ENCODE results near the gene ZC3H4. TPM values are rescaled to one million over a fixed set of nuclear protein-coding genes. Genes with fewer than 3 reads are reported as not detected.

The ZC3H4 gene
- total RNA-seq, 1 donor from 2014 or later: 94.7 TPM

DNA sequence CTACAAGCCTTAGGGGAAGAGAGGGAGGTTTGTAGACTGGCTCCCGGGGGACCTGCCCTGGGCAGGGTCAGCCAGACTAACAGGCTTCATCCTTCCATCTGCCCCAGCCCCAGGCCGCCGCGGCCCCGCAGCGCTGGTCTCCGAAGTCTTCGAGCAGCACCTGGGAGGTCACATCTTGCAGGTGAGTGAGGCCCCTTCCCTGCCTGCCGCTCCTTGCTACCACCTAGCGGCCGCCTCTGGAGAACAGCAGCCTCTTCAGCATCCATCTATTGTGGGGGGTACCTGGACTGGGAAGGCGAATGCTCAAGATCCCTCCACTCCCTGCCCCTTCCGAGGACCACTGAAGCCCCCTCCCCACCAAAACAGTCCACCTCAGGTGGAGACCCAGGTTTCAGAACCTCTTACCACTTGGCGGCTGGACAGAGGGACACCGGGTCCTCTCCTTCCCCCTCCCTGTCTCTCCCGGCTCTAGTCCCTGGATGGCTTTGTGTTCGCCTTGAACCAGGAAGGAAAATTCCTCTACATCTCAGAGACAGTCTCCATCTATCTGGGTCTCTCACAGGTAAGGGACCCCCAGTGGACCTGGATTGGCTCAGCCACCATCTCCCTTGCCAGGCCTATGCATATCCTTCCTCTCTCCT is 81.3 kb downstream of the ZC3H4 start:
- no peak overlapping the region for H3K4me3 Mint-ChIP-seq (ENCODE audit: low read depth)

DNA sequence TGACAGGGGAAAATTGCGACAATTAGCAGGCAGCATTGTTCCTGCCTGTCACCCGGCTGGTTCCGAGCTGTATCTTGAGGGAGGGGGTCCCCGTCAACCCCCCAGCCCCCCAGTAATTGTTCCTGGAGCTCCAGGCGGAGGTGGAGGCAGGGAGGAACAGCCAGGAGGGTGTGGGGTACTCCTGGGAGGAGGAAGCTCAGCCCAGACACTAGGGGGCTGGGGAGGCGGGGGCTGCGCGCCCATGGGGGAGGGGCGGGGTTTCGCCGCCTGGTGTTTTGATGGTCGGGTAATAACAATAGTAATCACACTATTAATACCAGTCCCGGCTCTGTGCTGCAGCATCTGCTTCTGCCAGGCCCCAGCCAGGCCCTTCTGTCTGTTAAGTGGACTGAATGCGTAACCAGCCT is 85.4 kb downstream of the ZC3H4 start:
- H3K4me3 Mint-ChIP-seq (ENCODE audit: low read depth): no peak overlapping the region
- no peaks in the 10 kb centered on the region for H3K36me3 Mint-ChIP-seq (ENCODE audit: insufficient read depth)

More for the DNA sequence above, 81.3 kb downstream of the ZC3H4 start:
- peak; percentile 68 for DNase-seq (ENCODE audit: low spot score, unreplicated experiment)
- Mint-ChIP-seq H3K4me1 (ENCODE audit: low read depth) (peaks cover 14% of the 10 kb centered on the region), H3K27me3 (peaks cover 29% of the 10 kb centered on the region), H3K36me3 (ENCODE audit: insufficient read depth) (no peaks in the 10 kb centered on the region), H3K27ac (no peak overlapping the region), H3K9me3 (ENCODE audit: low read depth) (no peaks in the 10 kb centered on the region)
- TF ChIP-seq, protein P1, sequence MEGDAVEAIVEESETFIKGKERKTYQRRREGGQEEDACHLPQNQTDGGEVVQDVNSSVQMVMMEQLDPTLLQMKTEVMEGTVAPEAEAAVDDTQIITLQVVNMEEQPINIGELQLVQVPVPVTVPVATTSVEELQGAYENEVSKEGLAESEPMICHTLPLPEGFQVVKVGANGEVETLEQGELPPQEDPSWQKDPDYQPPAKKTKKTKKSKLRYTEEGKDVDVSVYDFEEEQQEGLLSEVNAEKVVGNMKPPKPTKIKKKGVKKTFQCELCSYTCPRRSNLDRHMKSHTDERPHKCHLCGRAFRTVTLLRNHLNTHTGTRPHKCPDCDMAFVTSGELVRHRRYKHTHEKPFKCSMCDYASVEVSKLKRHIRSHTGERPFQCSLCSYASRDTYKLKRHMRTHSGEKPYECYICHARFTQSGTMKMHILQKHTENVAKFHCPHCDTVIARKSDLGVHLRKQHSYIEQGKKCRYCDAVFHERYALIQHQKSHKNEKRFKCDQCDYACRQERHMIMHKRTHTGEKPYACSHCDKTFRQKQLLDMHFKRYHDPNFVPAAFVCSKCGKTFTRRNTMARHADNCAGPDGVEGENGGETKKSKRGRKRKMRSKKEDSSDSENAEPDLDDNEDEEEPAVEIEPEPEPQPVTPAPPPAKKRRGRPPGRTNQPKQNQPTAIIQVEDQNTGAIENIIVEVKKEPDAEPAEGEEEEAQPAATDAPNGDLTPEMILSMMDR (IDR thresholded peaks at IDR 0.05; ENCODE audit: unreplicated experiment): peak; percentile 81

DNA sequence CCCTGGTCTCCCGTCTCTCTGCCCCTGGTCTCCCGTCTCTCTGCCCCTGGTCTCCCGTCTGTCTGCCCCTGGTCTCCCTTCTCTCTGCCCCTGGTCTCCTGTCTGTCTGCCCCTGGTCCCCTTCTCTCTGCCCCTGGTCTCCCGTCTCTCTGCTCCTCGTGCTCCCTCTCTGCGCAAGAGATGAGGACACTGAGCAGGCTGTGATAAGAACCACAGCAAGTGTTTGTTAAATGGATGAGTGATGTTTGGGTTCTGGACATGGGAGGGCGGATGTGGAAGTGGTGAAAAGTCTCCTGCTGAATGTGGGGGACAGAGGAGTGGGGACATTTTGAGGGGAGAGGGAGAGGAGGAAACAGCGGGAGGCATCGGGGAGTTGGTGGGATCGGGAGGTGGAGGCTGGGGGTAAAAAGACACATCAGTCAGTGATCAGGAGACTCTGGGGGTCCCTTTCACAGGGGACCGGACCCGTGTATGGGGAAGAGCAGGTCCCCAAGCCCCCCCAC is 85.9 kb downstream of the ZC3H4 start:
- Mint-ChIP-seq H3K4me3 (ENCODE audit: low read depth) (no peak overlapping the region), H3K9me3 (ENCODE audit: low read depth) (no peaks in the 10 kb centered on the region), H3K27ac (peak overlapping the region; percentile 46), H3K4me1 (ENCODE audit: low read depth) (peaks cover 6% of the 10 kb centered on the region), H3K27me3 (peaks cover 58% of the 10 kb centered on the region), H3K36me3 (ENCODE audit: insufficient read depth) (no peaks in the 10 kb centered on the region)
- DNase-seq (ENCODE audit: low spot score, unreplicated experiment): no peak
- TF ChIP-seq, protein P1 (IDR thresholded peaks at IDR 0.05; ENCODE audit: unreplicated experiment): no peak

More for the DNA sequence above, 85.4 kb downstream of the ZC3H4 start:
- H3K27me3 Mint-ChIP-seq: peaks cover 52% of the 10 kb centered on the region
- DNase-seq (ENCODE audit: low spot score, unreplicated experiment): no peak
- no peak overlapping the region for H3K27ac Mint-ChIP-seq
- TF ChIP-seq, protein P1 (IDR thresholded peaks at IDR 0.05; ENCODE audit: unreplicated experiment): no peak
- no peaks in the 10 kb centered on the region for H3K9me3 Mint-ChIP-seq (ENCODE audit: low read depth)
- H3K4me1 Mint-ChIP-seq (ENCODE audit: low read depth): peaks cover 3% of the 10 kb centered on the region

DNA sequence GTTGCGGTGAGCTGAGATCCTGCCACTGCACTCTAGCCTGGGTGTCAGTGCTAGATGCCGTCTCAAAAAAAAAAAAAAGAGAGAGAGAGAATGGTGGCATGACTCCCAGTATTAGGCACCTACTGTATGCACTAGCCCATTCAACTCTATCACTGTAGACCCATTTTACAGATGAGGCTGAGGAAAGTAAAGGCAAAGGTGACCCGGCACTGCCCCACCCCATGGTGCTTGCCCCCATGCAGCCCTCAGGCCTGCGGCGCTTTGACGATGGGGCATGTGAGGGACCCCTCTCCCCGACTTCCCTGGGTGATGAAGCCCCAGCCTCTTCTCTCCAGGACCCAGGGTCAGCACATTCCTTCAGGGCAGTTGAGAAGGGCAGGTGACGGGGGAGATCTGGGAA is 86.7 kb downstream of the ZC3H4 start:
- Mint-ChIP-seq H3K4me3 (ENCODE audit: low read depth) (no peak overlapping the region), H3K36me3 (ENCODE audit: insufficient read depth) (no peaks in the 10 kb centered on the region), H3K4me1 (ENCODE audit: low read depth) (peaks cover 6% of the 10 kb centered on the region), H3K9me3 (ENCODE audit: low read depth) (no peaks in the 10 kb centered on the region), H3K27ac (no peak overlapping the region), H3K27me3 (peaks cover 62% of the 10 kb centered on the region)
- DNase-seq (ENCODE audit: low spot score, unreplicated experiment): no peak
- TF ChIP-seq, protein P1 (IDR thresholded peaks at IDR 0.05; ENCODE audit: unreplicated experiment): no peak

DNA sequence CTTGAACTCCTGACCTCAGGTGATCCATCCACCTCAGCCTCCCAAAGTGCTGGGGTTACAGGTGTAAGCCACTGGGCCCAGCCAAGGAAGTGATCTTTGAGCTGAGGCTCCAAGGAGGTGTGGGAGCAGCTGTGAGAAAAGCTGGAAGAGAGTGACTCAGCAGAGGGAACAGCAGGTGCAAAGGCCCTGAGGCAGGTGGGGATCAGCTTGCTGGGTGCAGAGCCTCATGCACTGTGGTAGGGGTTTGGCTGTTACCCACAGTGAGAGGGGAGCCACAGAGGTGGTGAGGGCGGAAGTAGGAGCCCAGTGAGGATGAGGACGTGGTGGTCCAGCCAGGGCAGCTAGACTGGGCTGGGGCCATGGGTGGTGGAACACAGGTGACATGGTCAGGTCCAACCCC is 87.4 kb downstream of the ZC3H4 start:
- no peak for DNase-seq (ENCODE audit: low spot score, unreplicated experiment)
- Mint-ChIP-seq H3K27ac (no peak overlapping the region), H3K36me3 (ENCODE audit: insufficient read depth) (no peaks in the 10 kb centered on the region), H3K9me3 (ENCODE audit: low read depth) (no peaks in the 10 kb centered on the region), H3K27me3 (peaks cover 63% of the 10 kb centered on the region), H3K4me3 (ENCODE audit: low read depth) (no peak overlapping the region), H3K4me1 (ENCODE audit: low read depth) (peaks cover 7% of the 10 kb centered on the region)
- TF ChIP-seq, protein P1 (IDR thresholded peaks at IDR 0.05; ENCODE audit: unreplicated experiment): no peak

Data from progenitor cell of endocrine pancreas (in vitro differentiated cells).